ENCODE data around the gene KRIT1.
"Not testable (repeated sequence)": the region's sequence is repeated elsewhere in the genome, so short reads cannot be mapped to it uniquely, and the experiment has no call there.

Gene KRIT1

GRCh38 chr7:92266415-92267241, 20.9 kb upstream of the KRIT1 start:
- TF ChIP-seq JUND (IDR thresholded peaks at IDR 0.05; ENCODE audit: low read depth), result no peak
- DNase-seq (ENCODE audit: low read depth in 1 of 2, low spot score in 1 of 2), result no peak
- in situ Hi-C loops (cut with HindIII; ENCODE audit: low pct_unique_long_range_greater_than_20kb, low sequenced_read_pairs), result no loop called here

GRCh38 chr7:92260248-92260781, 14.6 kb upstream of the KRIT1 start:
- no peak for TF ChIP-seq JUND (IDR thresholded peaks at IDR 0.05; ENCODE audit: low read depth)
- in situ Hi-C loops (cut with HindIII; ENCODE audit: low pct_unique_long_range_greater_than_20kb, low sequenced_read_pairs), result no loop called here
- no peak for DNase-seq (ENCODE audit: low read depth in 1 of 2, low spot score in 1 of 2)

DNA sequence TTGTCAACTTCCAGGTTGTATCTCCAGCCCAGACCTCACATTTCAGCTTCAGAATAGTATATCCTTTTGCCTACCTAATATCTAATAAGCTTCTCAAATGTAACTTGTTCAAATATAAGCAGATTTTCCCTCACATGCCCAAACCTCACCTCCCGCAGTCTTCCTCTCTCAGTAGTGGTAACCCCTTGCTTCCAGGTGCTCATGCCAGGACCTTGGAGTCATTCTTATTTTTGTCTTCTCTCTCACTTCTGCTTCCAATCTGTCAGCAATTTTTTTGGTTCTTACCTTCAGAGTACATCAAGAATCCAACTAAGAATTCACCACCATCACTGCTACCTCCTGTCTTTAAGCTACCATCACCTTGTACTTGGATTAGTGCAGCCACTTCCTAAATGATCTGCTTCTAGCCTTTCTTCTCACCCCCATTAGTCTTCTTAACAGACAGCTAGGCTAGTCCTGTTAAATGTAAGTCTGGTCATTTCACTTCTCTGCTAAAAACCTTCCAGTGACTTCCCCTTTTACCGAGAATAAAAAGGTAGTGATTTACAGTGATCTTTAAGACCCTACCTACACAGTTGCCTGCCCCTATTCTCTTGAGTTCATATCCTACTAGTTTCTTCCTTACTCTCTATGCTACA, 14.0 kb upstream of the KRIT1 start:
- no peak for TF ChIP-seq JUND (IDR thresholded peaks at IDR 0.05; ENCODE audit: low read depth)
- no peak for DNase-seq (ENCODE audit: low read depth in 1 of 2, low spot score in 1 of 2)

DNA sequence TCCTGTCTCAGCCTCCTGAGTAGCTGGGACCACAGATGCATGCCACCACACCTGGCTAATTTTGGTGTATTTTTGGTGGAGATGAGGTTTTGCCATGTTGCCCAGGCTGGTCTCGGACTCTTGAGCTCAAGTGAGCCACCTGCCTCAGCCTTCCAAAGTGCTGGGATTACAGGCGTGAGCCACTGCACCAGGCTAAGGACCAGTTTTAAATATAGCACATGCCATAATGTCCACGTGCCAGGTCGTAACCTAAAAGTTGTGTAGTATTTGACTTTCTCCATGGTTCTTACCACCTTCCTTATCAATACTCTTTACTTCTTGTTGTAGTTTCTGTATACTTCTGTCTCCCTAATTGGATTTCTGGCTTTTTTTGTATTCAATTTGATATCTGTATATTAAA, 13.3 kb upstream of the KRIT1 start:
- in situ Hi-C loops (cut with HindIII; ENCODE audit: low pct_unique_long_range_greater_than_20kb, low sequenced_read_pairs), result no loop called here
- DNase-seq (ENCODE audit: low read depth in 1 of 2, low spot score in 1 of 2), result no peak
- TF ChIP-seq JUND (IDR thresholded peaks at IDR 0.05; ENCODE audit: low read depth), result no peak

More for the DNA sequence above, 14.0 kb upstream of the KRIT1 start:
- in situ Hi-C loops (cut with HindIII; ENCODE audit: low pct_unique_long_range_greater_than_20kb, low sequenced_read_pairs), result no loop called here

GRCh38 chr7:92255308-92255707, 9.6 kb upstream of the KRIT1 start:
- DNase-seq (ENCODE audit: low read depth in 1 of 2, low spot score in 1 of 2), result no peak
- in situ Hi-C loops (cut with HindIII; ENCODE audit: low pct_unique_long_range_greater_than_20kb, low sequenced_read_pairs), result no loop called here
- TF ChIP-seq JUND (IDR thresholded peaks at IDR 0.05; ENCODE audit: low read depth), result no peak

GRCh38 chr7:92254800-92255199, 9.1 kb upstream of the KRIT1 start:
- in situ Hi-C loops (cut with HindIII; ENCODE audit: low pct_unique_long_range_greater_than_20kb, low sequenced_read_pairs); DNase-seq (ENCODE audit: low read depth in 1 of 2, low spot score in 1 of 2): not testable (repeated sequence)

DNA sequence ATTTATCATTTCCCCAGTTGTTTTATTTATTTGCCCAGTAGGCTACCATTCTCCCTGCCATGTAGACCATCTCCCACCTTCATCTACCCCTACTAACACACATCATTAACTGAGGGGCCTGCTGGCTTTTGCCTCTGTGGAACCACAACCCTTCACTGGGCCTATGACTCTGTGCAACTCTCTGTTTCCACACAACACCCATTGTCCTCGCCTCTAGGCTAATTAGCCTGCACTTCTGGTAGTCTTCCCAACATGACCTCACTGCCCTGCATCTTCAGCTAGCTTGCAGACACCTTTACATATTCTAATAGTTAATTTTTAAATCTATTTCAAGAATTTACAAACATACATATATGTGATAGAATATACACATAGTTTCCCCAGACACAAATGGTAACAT, 7.5 kb upstream of the KRIT1 start:
- no peak for DNase-seq (ENCODE audit: low read depth in 1 of 2, low spot score in 1 of 2)
- in situ Hi-C loops (cut with HindIII; ENCODE audit: low pct_unique_long_range_greater_than_20kb, low sequenced_read_pairs), result no loop called here
- no peak for TF ChIP-seq JUND (IDR thresholded peaks at IDR 0.05; ENCODE audit: low read depth)

- no peak for TF ChIP-seq JUND (IDR thresholded peaks at IDR 0.05; ENCODE audit: low read depth)
- DNase-seq (ENCODE audit: low read depth in 1 of 2, low spot score in 1 of 2), result no peak
- in situ Hi-C loops (cut with HindIII; ENCODE audit: low pct_unique_long_range_greater_than_20kb, low sequenced_read_pairs), result no loop called here
These were observed 5.5 kb upstream of the KRIT1 start for GRCh38 chr7:92251181-92251580.

DNA sequence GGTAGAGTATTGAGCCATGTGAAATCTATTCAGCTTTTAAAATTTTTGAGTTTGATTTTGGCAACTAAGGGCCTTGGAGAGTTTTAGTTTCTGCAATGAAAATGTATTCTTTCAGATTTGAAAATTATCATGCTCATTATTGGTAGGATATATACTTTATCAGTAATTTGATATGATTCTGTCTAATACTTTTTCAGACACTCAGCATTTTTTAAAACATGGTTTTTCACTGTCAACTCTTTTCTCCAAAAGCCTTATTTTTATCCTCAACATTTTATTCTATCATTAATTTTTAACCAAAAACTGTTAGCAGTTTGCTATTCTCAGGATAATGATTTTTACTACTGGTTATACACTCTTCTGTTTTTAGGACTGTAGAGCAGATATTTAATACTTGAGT, 4.9 kb upstream of the KRIT1 start:
- no peak for TF ChIP-seq JUND (IDR thresholded peaks at IDR 0.05; ENCODE audit: low read depth)
- in situ Hi-C loops (cut with HindIII; ENCODE audit: low pct_unique_long_range_greater_than_20kb, low sequenced_read_pairs), result no loop called here
- no peak for DNase-seq (ENCODE audit: low read depth in 1 of 2, low spot score in 1 of 2)

GRCh38 chr7:92246360-92247101, 817 bp upstream of the KRIT1 start:
- TF ChIP-seq JUND (IDR thresholded peaks at IDR 0.05; ENCODE audit: low read depth), result no peak
- DNase-seq (ENCODE audit: low read depth in 1 of 2, low spot score in 1 of 2), result peak in 1 of 2 experiments; percentile 27
- in situ Hi-C loops (cut with HindIII; ENCODE audit: low pct_unique_long_range_greater_than_20kb, low sequenced_read_pairs), result no loop called here

DNA sequence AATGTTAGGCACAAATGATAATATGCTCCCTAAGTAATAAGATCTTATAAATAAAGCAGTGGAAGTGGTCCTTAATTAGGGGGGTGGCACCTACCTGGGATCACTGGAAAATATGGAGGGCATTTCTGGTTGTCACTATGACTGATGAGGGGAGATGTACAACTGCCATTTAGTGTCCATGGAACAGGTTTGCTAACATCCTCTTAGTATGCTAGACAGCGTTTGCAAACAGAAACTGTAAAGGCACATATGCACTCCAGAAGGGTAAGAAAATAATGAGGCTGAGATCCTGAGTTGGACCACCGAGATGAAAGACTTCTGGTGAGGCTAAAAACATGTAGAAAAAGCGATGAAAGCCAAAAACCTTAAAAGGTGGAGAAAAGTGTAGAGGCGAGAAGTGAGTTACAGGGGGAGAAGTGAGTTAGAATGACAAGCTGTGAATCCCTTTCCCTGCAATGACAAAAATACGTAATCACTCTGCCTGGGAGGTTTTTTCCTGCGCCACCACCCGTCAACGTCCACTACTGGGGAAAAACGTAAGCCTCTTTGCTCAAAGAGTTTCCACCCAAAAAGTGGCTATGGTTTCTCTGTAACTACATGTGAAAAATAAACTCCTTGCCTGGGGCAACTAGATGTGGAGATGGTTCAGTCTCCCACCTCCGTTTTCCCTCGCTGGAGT, 767 bp downstream of the KRIT1 start:
- in situ Hi-C loops (cut with HindIII; ENCODE audit: low pct_unique_long_range_greater_than_20kb, low sequenced_read_pairs), result no loop called here
- no peak for DNase-seq (ENCODE audit: low read depth in 1 of 2, low spot score in 1 of 2)
- TF ChIP-seq JUND (IDR thresholded peaks at IDR 0.05; ENCODE audit: low read depth), result no peak

GRCh38 chr7:92242972-92243371, 2.7 kb downstream of the KRIT1 start:
- in situ Hi-C loops (cut with HindIII; ENCODE audit: low pct_unique_long_range_greater_than_20kb, low sequenced_read_pairs), result no loop called here
- TF ChIP-seq JUND (IDR thresholded peaks at IDR 0.05; ENCODE audit: low read depth), result no peak
- DNase-seq (ENCODE audit: low read depth in 1 of 2, low spot score in 1 of 2), result no peak

Measured in T47D (cell line).